ENCODE measurements around the gene JCHAIN.

- TF ChIP-seq EZH2phosphoT487 (IDR thresholded peaks at IDR 0.05; ENCODE audit: insufficient read depth, low read depth) (no peak), EZH2 (IDR thresholded peaks at IDR 0.05; ENCODE audit: insufficient read depth, poor library complexity, severe bottlenecking) (no peak)
These were observed 1.6 kb upstream of the JCHAIN start for GRCh38 chr4:70667740-70668535.
